ENCODE measurements around the gene DUSP9. TPM values are rescaled to one million over a fixed set of nuclear protein-coding genes. Genes with fewer than 3 reads are reported as not detected.

Gene DUSP9
- total and polyA plus RNA-seq, 10 of the 15 experiments (the other 5 are each of a cell fraction or from before 2014, with no cell fraction given) = 0.10 TPM; not detected in 9

DNA sequence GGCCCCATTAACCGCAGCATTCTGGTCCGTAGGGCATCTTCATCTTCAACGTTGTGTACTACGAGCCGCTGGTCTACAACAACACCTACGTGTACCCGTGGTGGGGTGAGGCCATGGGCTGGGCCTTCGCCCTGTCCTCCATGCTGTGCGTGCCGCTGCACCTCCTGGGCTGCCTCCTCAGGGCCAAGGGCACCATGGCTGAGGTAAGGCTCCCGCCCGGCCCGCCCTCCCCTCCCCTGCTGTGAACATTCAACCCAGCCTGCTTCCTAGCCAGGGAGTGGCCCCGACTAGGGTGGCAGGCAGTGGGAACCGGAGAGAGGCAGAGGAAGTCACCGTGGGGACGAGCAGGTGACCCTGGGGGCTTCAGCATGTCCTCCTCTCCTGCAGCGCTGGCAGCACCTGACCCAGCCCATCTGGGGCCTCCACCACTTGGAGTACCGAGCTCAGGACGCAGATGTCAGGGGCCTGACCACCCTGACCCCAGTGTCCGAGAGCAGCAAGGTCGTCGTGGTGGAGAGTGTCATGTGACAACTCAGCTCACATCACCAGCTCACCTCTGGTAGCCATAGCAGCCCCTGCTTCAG is 47.8 kb downstream of the DUSP9 start:
- CTCF ChIA-PET = no interaction called here
- TF ChIP-seq RUNX3 (IDR thresholded peaks at IDR 0.05; ENCODE audit: low read length) (no peak), NR2C2 (IDR thresholded peaks at IDR 0.05; ENCODE audit: borderline replicate concordance, control insufficient read depth, insufficient read length, low read depth) (no peak), MYB (IDR thresholded peaks at IDR 0.05; ENCODE audit: borderline replicate concordance, low read depth, low read length) (no peak), MYC (IDR thresholded peaks at IDR 0.05; ENCODE audit: insufficient read depth, insufficient read length, insufficient replicate concordance, low read length, severe bottlenecking) (no peak), PRDM15 (CRISPR knock-in tag; IDR thresholded peaks at IDR 0.05) (no peak), SRF (IDR thresholded peaks at IDR 0.05; ENCODE audit: low read depth in 2 of 2, low read length in 2 of 2) (no peak), CREM (IDR thresholded peaks at IDR 0.05; ENCODE audit: low read depth) (no peak), TCF3 (IDR thresholded peaks at IDR 0.05; ENCODE audit: borderline replicate concordance, insufficient read depth, low read depth, low read length) (no peak), ZBTB33 (IDR thresholded peaks at IDR 0.05) (no peak), MTA3 (IDR thresholded peaks at IDR 0.05; ENCODE audit: borderline replicate concordance, low read length) (no peak), ZNF384 (IDR thresholded peaks at IDR 0.05; ENCODE audit: borderline replicate concordance, low read depth, low read length) (no peak)
- no peaks in the 10 kb centered on the region for H3K9me3 ChIP-seq (replicated peaks; ENCODE audit: control insufficient read depth, insufficient read depth, low read length)
- ATAC-seq = no peak
- RAD21 ChIA-PET (ENCODE audit: unreplicated experiment) = no interaction called here
- no peak overlapping the region for H2AFZ ChIP-seq (ENCODE audit: control insufficient read depth, low read depth, low read length)
- no peak for DNase-seq (ENCODE audit: low read depth, low spot score)
- H3K27me3 ChIP-seq (replicated peaks in 1 of 2; ENCODE audit: control insufficient read depth in 2 of 2, insufficient read depth in 2 of 2, low read length in 1 of 2) = no peaks in the 10 kb centered on the region
- no peaks in the 10 kb centered on the region for H3K36me3 ChIP-seq (ENCODE audit: control insufficient read depth in 2 of 2, insufficient read depth in 2 of 2, low read length in 1 of 2)
- in situ Hi-C loops (cut with MboI) (no loop called here), intact Hi-C loops (cut with micrococcal nuclease; ENCODE audit: unreplicated experiment) (no loop called here)
- no peaks in the 10 kb centered on the region for H3K4me1 ChIP-seq (ENCODE audit: control insufficient read depth, insufficient read depth, low read length)
- WGBS (ENCODE audit: insufficient coverage, insufficient replicate concordance, low lambda C conversion rate, missing lambda C conversion rate) = 65% methylated on average over 22 of the region's 23 CpGs
- FAIRE-seq = no peak
- no peaks in the 10 kb centered on the region for H4K20me1 ChIP-seq (ENCODE audit: control insufficient read depth, insufficient read depth)
- no TSS peak for BruUV-seq (replicated peaks)
- POLR2A ChIA-PET = no interaction called here
- SMC1A ChIA-PET (ENCODE audit: uncharacterized antibody, unreplicated experiment) = no interaction called here
- H3K4me2 ChIP-seq (ENCODE audit: control insufficient read depth, insufficient read depth) = no peak overlapping the region
- no peaks in the 10 kb centered on the region for H3K79me2 ChIP-seq (ENCODE audit: control insufficient read depth, insufficient read depth, low read length)
- no peak overlapping the region for H3K27ac ChIP-seq (ENCODE audit: control insufficient read depth, insufficient read depth)
- no peak overlapping the region for H3K4me3 ChIP-seq
- no peak overlapping the region for H3K9ac ChIP-seq (ENCODE audit: control insufficient read depth, insufficient read depth, low read length)

All from GM12878 (cell line).